CD14-positive monocyte (primary cell): Measurements from ENCODE around the gene BTN3A1. TPM values are rescaled to one million over a fixed set of nuclear protein-coding genes. Genes with fewer than 3 reads are reported as not detected.
"Not testable (repeated sequence)": the region's sequence is repeated elsewhere in the genome, so short reads cannot be mapped to it uniquely, and the experiment has no call there.

Experiments used
- DNase-seq, 3 donors: peaks; one replicate each; pipeline ENCODE4 v3.0.0-alpha.2; 2011 to 2022
- H2AFZ ChIP-seq: 2 replicates; pipeline ENCODE4 v1.6.0; 2012; ENCODE audit warnings: mild to moderate bottlenecking, low read depth, low read length, inconsistent platforms; ENCODE audit not compliant: insufficient read depth, poor library complexity, severe bottlenecking
- H3K27ac ChIP-seq, 2 donors: 1 replicate in 1 of 2; 2 replicates in 1 of 2; pipeline ENCODE4 v1.5.1; 2012 to 2013; ENCODE audit warnings: low read length in 2 of 2, control low read depth in 1 of 2, inconsistent platforms in 1 of 2, low read depth in 1 of 2, mild to moderate bottlenecking in 1 of 2
- H3K27me3 ChIP-seq, 2 donors: one replicate each; pipeline versions ENCODE4 v1.6.0 to v1.6.1; 2011 to 2013; ENCODE audit warnings: low read length in 2 of 2; ENCODE audit not compliant: control insufficient read depth in 2 of 2, insufficient read depth in 2 of 2
- H3K36me3 ChIP-seq, 2 donors: replicated peaks in 1 of 2; 1 replicate in 1 of 2; 2 replicates in 1 of 2; pipeline versions ENCODE4 v1.5.1 to v1.6.1; 2012 to 2013; ENCODE audit warnings: low read length in 2 of 2, control low read depth in 1 of 2, inconsistent platforms in 1 of 2, mild to moderate bottlenecking in 1 of 2; ENCODE audit not compliant: insufficient read depth in 2 of 2, control insufficient read depth in 1 of 2
- H3K4me1 ChIP-seq, 2 donors: 1 replicate in 1 of 2; 2 replicates in 1 of 2; pipeline versions ENCODE4 v1.5.1 to v1.6.1; 2012 to 2013; ENCODE audit warnings: low read length in 2 of 2, control low read depth in 1 of 2, inconsistent platforms in 1 of 2, mild to moderate bottlenecking in 1 of 2, moderate library complexity in 1 of 2; ENCODE audit not compliant: insufficient read depth in 2 of 2, control insufficient read depth in 1 of 2
- H3K4me2 ChIP-seq: replicated peaks from 2 replicates; pipeline ENCODE3; 2012; ENCODE audit warnings: low read length, moderate library complexity, mild to moderate bottlenecking; ENCODE audit not compliant: poor library complexity, severe bottlenecking; ENCODE audit errors: extremely low read depth
- H3K4me3 ChIP-seq, 3 experiments: fragments of 200-600 bp in 1 of 3; sonication (generic) in 1 of 3; replicated peaks in 1 of 3; 1 replicate in 2 of 3; 2 replicates in 1 of 3; pipeline ENCODE4 v1.5.1; 2011 to 2013; ENCODE audit warnings: low read length in 3 of 3, mild to moderate bottlenecking in 3 of 3, control low read depth in 2 of 3, low read depth in 2 of 3, inconsistent platforms in 1 of 3, moderate library complexity in 1 of 3
- H3K79me2 ChIP-seq: 2 replicates; pipeline ENCODE4 v1.6.0; 2012; ENCODE audit warnings: mild to moderate bottlenecking, control low read depth, inconsistent platforms, low read length, moderate library complexity; ENCODE audit not compliant: insufficient read depth
- H3K9ac ChIP-seq: 2 replicates; pipeline ENCODE4 v1.6.0; 2017; ENCODE audit warnings: low read length, mild to moderate bottlenecking; ENCODE audit not compliant: insufficient read depth, poor library complexity, severe bottlenecking
- H3K9me3 ChIP-seq, 2 donors: replicated peaks in 1 of 2; 1 replicate in 1 of 2; 2 replicates in 1 of 2; pipeline versions ENCODE4 v1.5.1 to v1.6.1; 2012 to 2013; ENCODE audit warnings: low read length in 2 of 2, control low read depth in 1 of 2; ENCODE audit not compliant: control insufficient read depth in 1 of 2, insufficient read depth in 1 of 2
- H4K20me1 ChIP-seq: 2 replicates; pipeline ENCODE4 v1.6.0; 2012; ENCODE audit warnings: mild to moderate bottlenecking, low read length, control low read depth, moderate library complexity; ENCODE audit not compliant: insufficient read depth
- H3K27ac Mint-ChIP-seq, 7 donors: one replicate each; pipeline ENCODE4 v1.8.0; 2020; ENCODE audit warnings: mild to moderate bottlenecking in 7 of 7, mixed read lengths in 7 of 7, moderate library complexity in 6 of 7, inconsistent platforms in 2 of 7
- H3K27me3 Mint-ChIP-seq, 3 donors: one replicate each; pipeline ENCODE4 v1.8.0; 2021 to 2022; ENCODE audit warnings: low read depth in 3 of 3, mild to moderate bottlenecking in 3 of 3, mixed read lengths in 3 of 3, moderate library complexity in 3 of 3, inconsistent platforms in 1 of 3
- H3K36me3 Mint-ChIP-seq, 2 donors: one replicate each; pipeline ENCODE4 v1.8.0; 2020; ENCODE audit warnings: mixed read lengths in 2 of 2, inconsistent platforms in 1 of 2, mild to moderate bottlenecking in 1 of 2
- H3K4me1 Mint-ChIP-seq: one replicate; pipeline ENCODE4 v1.8.0; 2020; ENCODE audit warnings: mild to moderate bottlenecking, mixed read lengths
- H3K4me3 Mint-ChIP-seq, 2 donors: one replicate each; pipeline ENCODE4 v1.8.0; 2020; ENCODE audit warnings: mild to moderate bottlenecking in 2 of 2, mixed read lengths in 2 of 2, moderate library complexity in 1 of 2
- H3K9me3 Mint-ChIP-seq, 7 donors: one replicate each; pipeline ENCODE4 v1.8.0; 2020 to 2022; ENCODE audit warnings: mixed read lengths in 7 of 7, mild to moderate bottlenecking in 6 of 7, moderate library complexity in 6 of 7, inconsistent platforms in 2 of 7
- WGBS: methylation state at CpG from one replicate; pipeline ENCODE4 v1.1.5; 2013; ENCODE audit warnings: missing lambda C conversion rate; ENCODE audit not compliant: insufficient coverage; 5-methylcytosine and 5-hydroxymethylcytosine counted together
- intact Hi-C, 2 donors: fragments of 100-400 bp; cut with micrococcal nuclease; formaldehyde crosslinking; loops; one replicate each; pipeline versions ENCODE4 v1.15.0 to v1.15.1; 2023
- polyA plus RNA-seq, 3 donors: library from polyadenylated mRNA; depleted of rRNA in 1 of 3; unstranded in 2 of 3; stranded (reverse) in 1 of 3; fragments of 300-500 nt in 2 of 3; fragments of >200 nt in 1 of 3; fragmentation: Illumina TruSeq in 2 of 3; gene quantifications; 1 replicate in 2 of 3; 2 replicates in 1 of 3; pipeline ENCODE4 v1.2.3, GENCODE V29; 2012 to 2021
- TF ChIP-seq, protein P1 (sequence below): fragments of 200-600 bp; IDR thresholded peaks from one replicate; pipeline ENCODE4 v1.8.0; 2022; ENCODE audit warnings: antibody characterized with exemption, mild to moderate bottlenecking

The BTN3A1 gene
- polyA plus RNA-seq, 3 donors, result 19.7 to 114 (median 25.1) TPM

DNA sequence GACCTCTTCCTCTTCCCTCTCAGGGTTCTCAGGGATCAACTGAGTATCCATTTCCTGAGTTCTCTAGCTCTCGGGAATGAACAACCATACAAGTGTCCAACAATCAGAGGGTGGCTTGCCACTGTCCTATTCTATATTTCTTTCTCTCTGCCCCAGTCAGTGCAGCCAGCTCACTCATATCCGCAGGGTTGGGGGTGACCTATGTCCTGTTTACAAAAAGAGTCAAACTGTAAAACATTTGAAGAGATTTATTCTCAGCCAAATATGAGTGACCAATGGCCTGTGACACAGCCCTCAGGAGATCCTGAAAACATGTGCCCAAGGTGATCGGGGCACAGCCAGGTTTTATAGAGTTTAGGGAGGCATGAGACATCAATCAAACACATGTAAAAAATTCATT lies 47.9 kb upstream of the BTN3A1 start:
- Mint-ChIP-seq H3K27ac (no peak overlapping the region), H3K4me1 (peaks cover 4% of the 10 kb centered on the region), H3K9me3 (no peaks in the 10 kb centered on the region), H3K36me3 (no peaks in the 10 kb centered on the region), H3K27me3 (peaks cover 0 to 2% (median 1%) of the 10 kb centered on the region in 3 donors), H3K4me3 (no peak overlapping the region)
- Histone ChIP-seq H2AFZ (no peak overlapping the region), H4K20me1 (no peaks in the 10 kb centered on the region), H3K36me3 (no peaks in the 10 kb centered on the region), H3K9me3 (no peaks in the 10 kb centered on the region), H3K4me2 (no peak overlapping the region), H3K4me1 (no peaks in the 10 kb centered on the region), H3K4me3 (no peak overlapping the region), H3K9ac (no peak overlapping the region), H3K79me2 (no peaks in the 10 kb centered on the region), H3K27ac (no peak overlapping the region), H3K27me3 (no peaks in the 10 kb centered on the region)
- no peak for DNase-seq
- TF ChIP-seq, protein P1, sequence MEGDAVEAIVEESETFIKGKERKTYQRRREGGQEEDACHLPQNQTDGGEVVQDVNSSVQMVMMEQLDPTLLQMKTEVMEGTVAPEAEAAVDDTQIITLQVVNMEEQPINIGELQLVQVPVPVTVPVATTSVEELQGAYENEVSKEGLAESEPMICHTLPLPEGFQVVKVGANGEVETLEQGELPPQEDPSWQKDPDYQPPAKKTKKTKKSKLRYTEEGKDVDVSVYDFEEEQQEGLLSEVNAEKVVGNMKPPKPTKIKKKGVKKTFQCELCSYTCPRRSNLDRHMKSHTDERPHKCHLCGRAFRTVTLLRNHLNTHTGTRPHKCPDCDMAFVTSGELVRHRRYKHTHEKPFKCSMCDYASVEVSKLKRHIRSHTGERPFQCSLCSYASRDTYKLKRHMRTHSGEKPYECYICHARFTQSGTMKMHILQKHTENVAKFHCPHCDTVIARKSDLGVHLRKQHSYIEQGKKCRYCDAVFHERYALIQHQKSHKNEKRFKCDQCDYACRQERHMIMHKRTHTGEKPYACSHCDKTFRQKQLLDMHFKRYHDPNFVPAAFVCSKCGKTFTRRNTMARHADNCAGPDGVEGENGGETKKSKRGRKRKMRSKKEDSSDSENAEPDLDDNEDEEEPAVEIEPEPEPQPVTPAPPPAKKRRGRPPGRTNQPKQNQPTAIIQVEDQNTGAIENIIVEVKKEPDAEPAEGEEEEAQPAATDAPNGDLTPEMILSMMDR, result no peak
- 100% methylated on average over 1 of the region's 3 CpGs for WGBS
- intact Hi-C loops, result no loop called here

- peaks cover 0 to 3% (median 1%) of the 10 kb centered on the region in 3 donors for H3K27me3 Mint-ChIP-seq
- H3K36me3 ChIP-seq, result no peaks in the 10 kb centered on the region
- no peak overlapping the region for H3K4me3 ChIP-seq
- intact Hi-C loops, result no loop called here
- H3K27ac ChIP-seq, result no peak overlapping the region
- H3K4me1 ChIP-seq, result no peaks in the 10 kb centered on the region
- no peak overlapping the region for H3K9ac ChIP-seq
- peak overlapping the region; percentile 56 for H2AFZ ChIP-seq
- H3K4me1 Mint-ChIP-seq, result peaks cover 4% of the 10 kb centered on the region
- no peak overlapping the region for H3K4me3 Mint-ChIP-seq
- no peaks in the 10 kb centered on the region for H3K79me2 ChIP-seq
- H3K9me3 ChIP-seq, result no peaks in the 10 kb centered on the region
- no peaks in the 10 kb centered on the region for H3K27me3 ChIP-seq
- no peak for DNase-seq
- H4K20me1 ChIP-seq, result no peaks in the 10 kb centered on the region
- no peak overlapping the region for H3K27ac Mint-ChIP-seq
- H3K4me2 ChIP-seq, result no peak overlapping the region
- H3K9me3 Mint-ChIP-seq, result no peaks in the 10 kb centered on the region
- TF ChIP-seq, protein P1, result no peak
- no peaks in the 10 kb centered on the region for H3K36me3 Mint-ChIP-seq
These were observed 46.7 kb upstream of the BTN3A1 start for GRCh38 chr6:26355366-26355765.

DNA sequence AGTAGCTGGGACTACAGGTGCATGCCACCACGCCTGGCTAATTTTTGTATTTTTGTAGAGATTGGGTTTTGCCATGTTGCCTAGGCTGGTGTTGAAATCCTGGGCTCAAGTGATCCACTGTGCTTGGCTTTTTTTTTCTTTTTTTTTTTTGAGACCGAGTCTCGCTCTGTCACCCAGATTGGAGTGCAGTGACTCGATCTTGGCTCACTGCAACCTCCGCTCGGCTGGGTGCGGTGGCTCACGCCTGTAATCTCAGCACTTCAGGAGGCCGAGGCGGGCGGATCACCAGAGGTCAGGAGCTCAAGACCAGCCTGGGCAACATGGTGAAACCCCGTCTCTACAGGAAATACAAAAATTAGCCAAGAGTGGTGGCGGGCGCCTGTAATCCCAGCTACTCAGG lies 44.5 kb upstream of the BTN3A1 start:
- H3K36me3 ChIP-seq, H3K4me1 Mint-ChIP-seq, DNase-seq, H3K4me3 Mint-ChIP-seq, H3K36me3 Mint-ChIP-seq, H3K27me3 ChIP-seq, H3K79me2 ChIP-seq, H3K9ac ChIP-seq, H3K9me3 ChIP-seq, H3K27me3 Mint-ChIP-seq, H2AFZ ChIP-seq, H3K4me2 ChIP-seq, intact Hi-C loops, H4K20me1 ChIP-seq, H3K9me3 Mint-ChIP-seq, H3K4me3 ChIP-seq, H3K4me1 ChIP-seq, H3K27ac ChIP-seq: not testable (repeated sequence)
- H3K27ac Mint-ChIP-seq, result peak overlapping the region in 1 of 7 donors; percentile 50
- 94% methylated on average over 5 of the region's 14 CpGs for WGBS
